ENCODE data around the gene TIFAB.

DNA sequence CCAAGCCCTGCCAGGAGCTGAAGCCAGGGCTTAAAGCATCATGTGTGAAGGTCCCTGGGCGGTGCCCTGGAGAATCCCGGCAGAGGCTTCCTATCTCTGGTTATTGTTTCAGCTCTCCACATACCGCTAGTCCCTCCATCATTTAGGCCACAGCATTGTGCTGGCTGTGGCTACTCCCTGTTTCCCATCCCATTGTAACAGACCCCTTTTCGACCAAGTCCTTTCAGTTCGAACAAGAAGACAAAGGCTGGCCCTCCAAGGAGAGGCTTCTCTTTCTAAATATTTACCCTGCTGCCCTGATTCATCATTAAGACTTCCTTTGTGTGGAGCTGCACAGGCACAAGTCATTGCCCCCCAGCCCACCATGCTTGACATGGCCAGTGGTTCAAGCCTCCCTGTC lies 42.0 kb upstream of the TIFAB start:
- TF ChIP-seq POLR2A (IDR thresholded peaks at IDR 0.05) (no peak), POLR2AphosphoS5 (IDR thresholded peaks at IDR 0.05) (no peak)
- TF ChIP-seq, protein P1, sequence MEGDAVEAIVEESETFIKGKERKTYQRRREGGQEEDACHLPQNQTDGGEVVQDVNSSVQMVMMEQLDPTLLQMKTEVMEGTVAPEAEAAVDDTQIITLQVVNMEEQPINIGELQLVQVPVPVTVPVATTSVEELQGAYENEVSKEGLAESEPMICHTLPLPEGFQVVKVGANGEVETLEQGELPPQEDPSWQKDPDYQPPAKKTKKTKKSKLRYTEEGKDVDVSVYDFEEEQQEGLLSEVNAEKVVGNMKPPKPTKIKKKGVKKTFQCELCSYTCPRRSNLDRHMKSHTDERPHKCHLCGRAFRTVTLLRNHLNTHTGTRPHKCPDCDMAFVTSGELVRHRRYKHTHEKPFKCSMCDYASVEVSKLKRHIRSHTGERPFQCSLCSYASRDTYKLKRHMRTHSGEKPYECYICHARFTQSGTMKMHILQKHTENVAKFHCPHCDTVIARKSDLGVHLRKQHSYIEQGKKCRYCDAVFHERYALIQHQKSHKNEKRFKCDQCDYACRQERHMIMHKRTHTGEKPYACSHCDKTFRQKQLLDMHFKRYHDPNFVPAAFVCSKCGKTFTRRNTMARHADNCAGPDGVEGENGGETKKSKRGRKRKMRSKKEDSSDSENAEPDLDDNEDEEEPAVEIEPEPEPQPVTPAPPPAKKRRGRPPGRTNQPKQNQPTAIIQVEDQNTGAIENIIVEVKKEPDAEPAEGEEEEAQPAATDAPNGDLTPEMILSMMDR (IDR thresholded peaks at IDR 0.05), result no peak
